ENCODE data around the gene CHAMP1.

DNA sequence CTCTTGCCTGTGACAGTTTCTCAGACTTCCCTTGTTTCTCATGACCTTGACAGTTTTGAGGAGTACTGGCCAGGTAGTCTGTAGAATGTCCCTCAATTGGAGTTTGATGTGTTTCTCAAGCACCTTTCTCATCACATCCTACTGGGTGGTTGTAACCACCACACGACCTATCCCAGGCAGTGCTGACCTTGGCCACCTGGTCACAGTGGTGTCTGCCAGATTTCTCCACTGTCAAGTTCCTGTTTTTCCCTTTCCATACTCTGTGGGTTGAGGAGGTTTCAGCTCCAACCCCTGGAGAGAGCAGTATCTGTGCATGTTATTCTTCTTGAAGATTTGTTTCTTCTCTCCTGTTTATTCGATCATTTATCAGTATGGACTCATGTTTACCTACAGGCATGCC, 41.3 kb upstream of the CHAMP1 start:
- TF ChIP-seq, protein P1, sequence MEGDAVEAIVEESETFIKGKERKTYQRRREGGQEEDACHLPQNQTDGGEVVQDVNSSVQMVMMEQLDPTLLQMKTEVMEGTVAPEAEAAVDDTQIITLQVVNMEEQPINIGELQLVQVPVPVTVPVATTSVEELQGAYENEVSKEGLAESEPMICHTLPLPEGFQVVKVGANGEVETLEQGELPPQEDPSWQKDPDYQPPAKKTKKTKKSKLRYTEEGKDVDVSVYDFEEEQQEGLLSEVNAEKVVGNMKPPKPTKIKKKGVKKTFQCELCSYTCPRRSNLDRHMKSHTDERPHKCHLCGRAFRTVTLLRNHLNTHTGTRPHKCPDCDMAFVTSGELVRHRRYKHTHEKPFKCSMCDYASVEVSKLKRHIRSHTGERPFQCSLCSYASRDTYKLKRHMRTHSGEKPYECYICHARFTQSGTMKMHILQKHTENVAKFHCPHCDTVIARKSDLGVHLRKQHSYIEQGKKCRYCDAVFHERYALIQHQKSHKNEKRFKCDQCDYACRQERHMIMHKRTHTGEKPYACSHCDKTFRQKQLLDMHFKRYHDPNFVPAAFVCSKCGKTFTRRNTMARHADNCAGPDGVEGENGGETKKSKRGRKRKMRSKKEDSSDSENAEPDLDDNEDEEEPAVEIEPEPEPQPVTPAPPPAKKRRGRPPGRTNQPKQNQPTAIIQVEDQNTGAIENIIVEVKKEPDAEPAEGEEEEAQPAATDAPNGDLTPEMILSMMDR (IDR thresholded peaks at IDR 0.05; ENCODE audit: insufficient read depth, low read length, poor library complexity, severe bottlenecking) = no peak
- no peak for TF ChIP-seq EZH2phosphoT487 (conservative IDR thresholded peaks at IDR 0.05; ENCODE audit: low read length)

Data from SU-DHL-6 (cell line).